ENCODE measurements around the gene PHF10. TPM values are rescaled to one million over a fixed set of nuclear protein-coding genes. Genes with fewer than 3 reads are reported as not detected.

PHF10 gene
- total and polyA plus RNA-seq, 2 donors (not counting 3 experiments of a cell fraction or from before 2014, with no cell fraction given), result 19.1 to 62.4 TPM

DNA sequence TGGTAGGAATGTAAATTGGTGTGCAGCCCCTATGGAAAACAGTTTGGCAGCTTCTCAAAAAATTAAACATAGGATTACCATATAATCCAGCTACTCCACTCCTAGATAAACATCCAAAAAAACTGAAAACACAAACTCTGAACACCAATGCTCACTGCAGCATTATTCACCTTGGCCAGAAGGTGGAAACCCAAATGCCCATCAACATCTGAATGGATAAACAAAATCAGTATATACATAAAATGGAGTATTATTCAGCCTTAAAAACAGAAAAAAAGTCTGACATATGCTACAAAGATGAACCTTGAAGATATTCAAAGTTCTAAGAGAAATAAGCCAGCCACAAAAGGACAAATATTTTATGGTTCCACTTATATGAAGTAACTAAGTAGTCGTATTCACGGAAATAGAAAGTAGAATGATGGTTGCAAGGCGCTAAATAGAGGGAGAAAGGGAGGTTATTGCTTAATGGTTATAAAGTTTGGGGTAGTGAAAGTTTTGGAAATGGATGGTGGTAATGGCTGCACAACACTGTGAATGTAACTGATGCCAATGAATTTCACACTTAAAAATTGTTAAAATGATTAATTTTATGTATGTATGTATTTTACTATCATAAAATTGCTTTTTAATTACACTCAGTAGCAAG, 4.0 kb downstream of the PHF10 start:
- H3K4me1 ChIP-seq (ENCODE audit: control insufficient read depth, extremely low read depth, insufficient read depth, low read length), result peaks cover 19% of the 10 kb centered on the region
- ChIA-PET CTCF (interaction anchor here (1.2 to 3.4 kb wide), 4 partner anchors 11 to 208 kb away, joined by 3 to 18 read pairs (median 12); no protein-coding TSS in a partner anchor), POLR2A (no interaction called here)
- TF ChIP-seq FOS (IDR thresholded peaks at IDR 0.05; ENCODE audit: borderline replicate concordance, insufficient read depth, low read length) (no peak), GATA2 (IDR thresholded peaks at IDR 0.05; ENCODE audit: insufficient read depth, insufficient read length, low read depth, low read length) (no peak), POLR2A (IDR thresholded peaks at IDR 0.05; ENCODE audit: low read depth, low read length) (no peak), POLR2AphosphoS5 (IDR thresholded peaks at IDR 0.05; ENCODE audit: insufficient read depth, low read depth, low read length) (no peak), EZH2 (IDR thresholded peaks at IDR 0.05; ENCODE audit: borderline replicate concordance, low read depth, low read length, severe bottlenecking) (no peak), MYC (IDR thresholded peaks at IDR 0.05; ENCODE audit: low read depth, low read length) (no peak), JUN (IDR thresholded peaks at IDR 0.05; ENCODE audit: borderline replicate concordance, insufficient read depth, insufficient read length, low read depth) (no peak)
- TF ChIP-seq, protein P1, sequence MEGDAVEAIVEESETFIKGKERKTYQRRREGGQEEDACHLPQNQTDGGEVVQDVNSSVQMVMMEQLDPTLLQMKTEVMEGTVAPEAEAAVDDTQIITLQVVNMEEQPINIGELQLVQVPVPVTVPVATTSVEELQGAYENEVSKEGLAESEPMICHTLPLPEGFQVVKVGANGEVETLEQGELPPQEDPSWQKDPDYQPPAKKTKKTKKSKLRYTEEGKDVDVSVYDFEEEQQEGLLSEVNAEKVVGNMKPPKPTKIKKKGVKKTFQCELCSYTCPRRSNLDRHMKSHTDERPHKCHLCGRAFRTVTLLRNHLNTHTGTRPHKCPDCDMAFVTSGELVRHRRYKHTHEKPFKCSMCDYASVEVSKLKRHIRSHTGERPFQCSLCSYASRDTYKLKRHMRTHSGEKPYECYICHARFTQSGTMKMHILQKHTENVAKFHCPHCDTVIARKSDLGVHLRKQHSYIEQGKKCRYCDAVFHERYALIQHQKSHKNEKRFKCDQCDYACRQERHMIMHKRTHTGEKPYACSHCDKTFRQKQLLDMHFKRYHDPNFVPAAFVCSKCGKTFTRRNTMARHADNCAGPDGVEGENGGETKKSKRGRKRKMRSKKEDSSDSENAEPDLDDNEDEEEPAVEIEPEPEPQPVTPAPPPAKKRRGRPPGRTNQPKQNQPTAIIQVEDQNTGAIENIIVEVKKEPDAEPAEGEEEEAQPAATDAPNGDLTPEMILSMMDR (IDR thresholded peaks at IDR 0.05; ENCODE audit: extremely low read depth in 1 of 2, insufficient read depth in 1 of 2, low read depth in 1 of 2, low read length in 2 of 2), result no peak
- TF ChIP-seq, protein P2, sequence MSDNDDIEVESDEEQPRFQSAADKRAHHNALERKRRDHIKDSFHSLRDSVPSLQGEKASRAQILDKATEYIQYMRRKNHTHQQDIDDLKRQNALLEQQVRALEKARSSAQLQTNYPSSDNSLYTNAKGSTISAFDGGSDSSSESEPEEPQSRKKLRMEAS (IDR thresholded peaks at IDR 0.05; ENCODE audit: insufficient read depth, insufficient read length), result no peak
- no peaks in the 10 kb centered on the region for H3K27me3 ChIP-seq (ENCODE audit: control insufficient read depth in 2 of 2, insufficient read depth in 2 of 2, low read length in 2 of 2)
- no peaks in the 10 kb centered on the region for H3K9me3 ChIP-seq (replicated peaks; ENCODE audit: control insufficient read depth, insufficient read depth, low read length)
- H3K27ac ChIP-seq (ENCODE audit: insufficient read depth, low read depth, low read length), result no peak overlapping the region
- no peaks in the 10 kb centered on the region for H3K9me1 ChIP-seq (replicated peaks; ENCODE audit: control insufficient read depth, extremely low read depth, insufficient read depth, low read length)
- peaks cover 0 to 3% of the 10 kb centered on the region in 2 experiments for H3K36me3 ChIP-seq (ENCODE audit: control insufficient read depth in 2 of 2, extremely low read depth in 1 of 2, insufficient read depth in 2 of 2, low read length in 2 of 2)
- no peak for DNase-seq (ENCODE audit: low read depth, low spot score)
- no peak overlapping the region for H2AFZ ChIP-seq (ENCODE audit: low read depth, low read length)
- FAIRE-seq, result no peak
- intact Hi-C loops (cut with micrococcal nuclease) (loop anchor here (10.0 kb wide), 2 partner anchors 214 to 766 kb away; no protein-coding TSS in a partner anchor), dilution Hi-C loops (cut with MboI; ENCODE audit: extremely low pct_ligation_motif_present, low sequenced_read_pairs) (no loop called here)
- peaks cover 40% of the 10 kb centered on the region for H3K79me2 ChIP-seq (ENCODE audit: control insufficient read depth, insufficient read depth, low read length)
- no peaks in the 10 kb centered on the region for H4K20me1 ChIP-seq (replicated peaks; ENCODE audit: control insufficient read depth, extremely low read depth, insufficient read depth, low read length)
- no peak overlapping the region for H3K4me2 ChIP-seq (ENCODE audit: insufficient read depth, low read length)
- BruUV-seq (replicated peaks), result no TSS peak
- no peak overlapping the region for H3K9ac ChIP-seq (replicated peaks; ENCODE audit: extremely low read depth, insufficient read depth, low read length)
- no peak overlapping the region for H3K4me3 ChIP-seq (replicated peaks in 1 of 3; ENCODE audit: insufficient read depth in 1 of 3, low read depth in 1 of 3, low read length in 3 of 3)
